Ascending aorta (tissue), 2 donors: Measurements from ENCODE around the gene PERCC1. TPM values are rescaled to one million over a fixed set of nuclear protein-coding genes. Genes with fewer than 3 reads are reported as not detected.

Source experiments
- DNase-seq, 2 donors: peaks; one replicate each; pipeline ENCODE4 v3.0.0-alpha.2; 2019; ENCODE audit warnings: low spot score in 2 of 2
- H3K27ac ChIP-seq, 2 donors: fragments of 200-600 bp; sonication (generic); one replicate each; pipeline ENCODE4 v1.5.1; 2016 to 2017; ENCODE audit warnings: mild to moderate bottlenecking in 1 of 2
- H3K27me3 ChIP-seq: fragments of 200-600 bp; sonication (generic); one replicate; pipeline ENCODE4 v1.5.1; 2017
- H3K36me3 ChIP-seq, 2 donors: fragments of 200-600 bp; sonication (generic); one replicate each; pipeline ENCODE4 v1.5.1; 2016
- H3K4me1 ChIP-seq, 2 donors: fragments of 200-600 bp; sonication (generic); one replicate each; pipeline ENCODE4 v1.5.1; 2016 to 2017; ENCODE audit warnings: mild to moderate bottlenecking in 1 of 2
- H3K4me3 ChIP-seq, 2 donors: fragments of 200-600 bp; sonication (generic); one replicate each; pipeline ENCODE4 v1.5.1; 2016 to 2017; ENCODE audit warnings: mild to moderate bottlenecking in 1 of 2
- H3K9me3 ChIP-seq, 2 donors: fragments of 200-600 bp; sonication (generic); one replicate each; pipeline ENCODE4 v1.5.1; 2016
- CTCF ChIP-seq, 3 experiments: fragments of 200-600 bp in 2 of 3; fragments of 450-650 bp in 1 of 3; sonication (generic) in 2 of 3; IDR thresholded peaks; one replicate each; pipeline ENCODE4 v1.5.1; 2016 to 2019; ENCODE audit warnings: antibody characterized with exemption in 3 of 3, mild to moderate bottlenecking in 1 of 3, moderate library complexity in 1 of 3
- intact Hi-C: fragments of 100-400 bp; cut with DNase I; formaldehyde crosslinking; loops from one replicate; pipeline ENCODE4 v1.15.1; 2023
- total RNA-seq: library from RNA; depleted of rRNA; stranded (reverse); fragments of >200 nt; gene quantifications from one replicate; pipeline ENCODE4 v1.1.0, GENCODE V29; 2016

Gene PERCC1
- total RNA-seq, 1 donor from 2014 or later, result not detected

DNA sequence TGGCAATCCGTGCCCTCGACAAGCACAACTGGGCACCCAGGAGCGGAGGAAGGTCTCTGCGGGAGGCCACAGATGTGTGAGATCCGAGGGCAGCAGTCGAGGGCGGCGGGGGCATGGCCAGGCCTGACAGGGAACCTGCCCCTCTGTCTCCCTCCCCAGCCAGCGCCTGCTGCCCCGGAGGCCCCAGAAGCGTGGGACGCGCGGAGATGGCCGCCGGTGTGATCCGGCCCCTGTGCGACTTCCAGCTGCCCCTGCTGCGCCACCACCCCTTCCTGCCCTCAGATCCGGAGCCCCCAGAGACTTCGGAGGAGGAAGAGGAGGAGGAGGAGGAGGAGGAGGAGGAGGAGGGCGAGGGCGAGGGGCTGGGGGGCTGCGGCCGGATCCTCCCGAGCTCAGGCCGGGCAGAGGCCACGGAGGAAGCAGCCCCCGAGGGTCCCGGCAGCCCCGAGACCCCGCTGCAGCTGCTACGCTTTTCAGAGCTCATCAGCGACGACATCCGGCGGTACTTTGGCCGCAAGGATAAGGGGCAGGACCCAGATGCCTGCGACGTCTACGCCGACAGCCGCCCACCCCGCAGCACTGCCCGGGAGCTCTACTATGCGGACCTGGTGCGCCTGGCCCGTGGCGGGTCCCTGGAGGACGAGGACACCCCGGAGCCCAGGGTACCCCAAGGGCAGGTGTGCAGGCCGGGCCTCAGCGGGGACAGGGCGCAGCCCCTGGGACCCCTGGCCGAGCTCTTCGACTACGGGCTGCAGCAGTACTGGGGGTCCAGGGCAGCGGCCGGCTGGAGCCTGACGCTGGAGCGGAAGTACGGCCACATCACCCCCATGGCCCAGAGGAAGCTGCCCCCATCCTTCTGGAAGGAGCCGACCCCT, 1.7 kb downstream of the PERCC1 start:
- Histone ChIP-seq H3K4me1 (no peaks in the 10 kb centered on the region), H3K4me3 (no peak overlapping the region), H3K27me3 (no peaks in the 10 kb centered on the region), H3K27ac (no peak overlapping the region), H3K9me3 (no peaks in the 10 kb centered on the region), H3K36me3 (no peaks in the 10 kb centered on the region)
- intact Hi-C loops, result no loop called here
- DNase-seq, result no peak
- no peak for TF ChIP-seq CTCF (IDR thresholded peaks at IDR 0.05)

DNA sequence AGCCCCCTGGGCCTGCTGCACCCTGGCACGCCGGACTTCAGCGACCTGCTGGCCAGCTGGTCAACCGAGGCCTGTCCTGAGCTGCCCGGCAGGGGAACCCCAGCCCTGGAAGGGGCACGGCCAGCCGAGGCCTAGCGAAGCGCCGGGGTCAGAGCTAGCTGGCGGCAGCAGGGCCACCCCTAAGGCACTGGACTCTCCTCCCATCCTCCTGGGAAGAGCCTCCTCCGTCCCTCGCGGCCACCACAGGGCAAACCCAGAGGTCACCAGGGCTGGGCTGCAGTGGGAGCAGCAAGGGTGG, 2.3 kb downstream of the PERCC1 start:
- no peaks in the 10 kb centered on the region for H3K27me3 ChIP-seq
- H3K4me3 ChIP-seq, result no peak overlapping the region
- no peaks in the 10 kb centered on the region for H3K36me3 ChIP-seq

GRCh38 chr16:1433756-1434155, 2.9 kb downstream of the PERCC1 start:
- DNase-seq, result no peak
- Histone ChIP-seq H3K4me1 (no peaks in the 10 kb centered on the region), H3K27me3 (no peaks in the 10 kb centered on the region), H3K36me3 (no peaks in the 10 kb centered on the region), H3K27ac (no peak overlapping the region), H3K9me3 (no peaks in the 10 kb centered on the region), H3K4me3 (no peak overlapping the region)
- intact Hi-C loops, result no loop called here
- TF ChIP-seq CTCF (IDR thresholded peaks at IDR 0.05), result no peak

More for the DNA sequence above, 2.3 kb downstream of the PERCC1 start:
- Histone ChIP-seq H3K9me3 (no peaks in the 10 kb centered on the region), H3K4me1 (no peaks in the 10 kb centered on the region), H3K27ac (no peak overlapping the region)
- intact Hi-C loops, result no loop called here
- no peak for DNase-seq
- TF ChIP-seq CTCF (IDR thresholded peaks at IDR 0.05), result no peak

DNA sequence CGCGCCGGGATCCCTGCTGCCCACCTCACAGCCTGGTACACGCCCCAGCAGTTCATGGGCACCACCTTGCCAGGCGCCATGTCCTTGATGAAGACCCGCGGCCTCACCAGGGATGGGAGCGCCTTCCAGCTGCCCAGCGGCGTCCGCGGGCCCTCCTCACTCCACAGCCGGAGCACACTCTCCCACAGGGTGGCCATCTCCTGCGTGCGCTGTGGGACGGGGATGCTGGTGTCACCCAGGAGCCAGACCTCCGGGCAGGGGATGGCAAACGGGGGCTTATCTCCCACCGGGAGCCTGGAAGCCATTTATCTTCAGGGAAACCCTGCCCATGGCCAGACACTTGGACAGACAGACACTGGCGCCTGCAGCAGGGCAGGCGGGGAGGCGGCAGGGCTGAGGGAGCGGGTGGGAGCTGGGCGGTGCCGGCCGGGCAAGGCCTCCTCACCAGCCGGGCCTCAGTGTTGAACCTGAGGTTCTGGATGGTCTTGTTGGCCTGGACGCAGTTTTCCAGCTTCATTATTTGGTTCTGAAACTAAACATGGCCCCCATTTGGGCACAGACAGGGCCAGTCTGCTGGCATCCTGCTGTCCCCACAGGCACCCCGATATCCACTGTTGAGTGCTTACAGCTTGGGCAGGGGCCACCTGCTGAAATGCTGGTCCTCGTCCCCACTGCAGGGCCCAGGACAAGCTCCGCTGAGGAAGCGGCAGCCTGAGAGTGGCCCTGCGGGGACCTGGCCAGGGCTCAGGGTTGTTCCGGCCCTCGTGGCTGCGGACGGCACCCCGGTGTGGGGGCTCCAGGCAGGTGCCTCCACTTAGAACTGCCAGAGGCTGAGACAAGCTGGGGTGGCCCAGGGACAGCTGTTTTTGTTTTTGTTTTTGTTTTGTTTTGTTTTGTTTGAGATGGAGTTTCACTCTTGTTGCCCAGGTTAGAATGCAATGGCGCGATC, 4.0 kb downstream of the PERCC1 start:
- H3K36me3 ChIP-seq, result no peaks in the 10 kb centered on the region

More for the DNA sequence above, 4.0 kb downstream of the PERCC1 start:
- H3K9me3 ChIP-seq, result no peaks in the 10 kb centered on the region
- no peak for TF ChIP-seq CTCF (IDR thresholded peaks at IDR 0.05)
- no peaks in the 10 kb centered on the region for H3K4me1 ChIP-seq
- H3K4me3 ChIP-seq, result no peak overlapping the region
- intact Hi-C loops, result no loop called here
- H3K27me3 ChIP-seq, result no peaks in the 10 kb centered on the region
- DNase-seq, result no peak
- no peak overlapping the region for H3K27ac ChIP-seq
